ENCODE measurements around the gene CD4. TPM values are rescaled to one million over a fixed set of nuclear protein-coding genes. Genes with fewer than 3 reads are reported as not detected.
A peak's percentile ranks its signal among the peaks of the same experiment; 100 is the strongest.

Gene CD4
- total RNA-seq, 4 donors from 2014 or later, result 7.5 to 12.6 (median 8.9) TPM

- H3K27ac ChIP-seq, result no peak overlapping the region
- H3K27me3 ChIP-seq, result no peaks in the 10 kb centered on the region
- DNase-seq (ENCODE audit: low spot score in 2 of 2), result no peak
- H3K36me3 ChIP-seq, result peaks cover 0 to 67% (median 0%) of the 10 kb centered on the region in 3 donors
- H3K4me1 ChIP-seq, result peaks cover 0 to 8% (median 3%) of the 10 kb centered on the region in 4 donors
- TF ChIP-seq POLR2A (IDR thresholded peaks at IDR 0.05), result no peak
- no peak for TF ChIP-seq EP300 (IDR thresholded peaks at IDR 0.05)
- 93 to 98% methylated on average over 2 of the region's 2 CpGs for WGBS, 2 donors
- H3K9me3 ChIP-seq, result no peaks in the 10 kb centered on the region
- no peak overlapping the region for H3K4me3 ChIP-seq
Observed at GRCh38 chr12:6847676-6848075, 58.3 kb downstream of the CD4 start.

- WGBS, 2 donors, result 78 to 90% methylated on average over 2 of the region's 2 CpGs
- H3K4me3 ChIP-seq, result no peak overlapping the region
- H3K36me3 ChIP-seq, result peaks cover 0 to 49% (median 0%) of the 10 kb centered on the region in 3 donors
- no peaks in the 10 kb centered on the region for H3K9me3 ChIP-seq
- no peak overlapping the region for H3K27ac ChIP-seq
- no peak for DNase-seq (ENCODE audit: low spot score in 2 of 2)
- H3K27me3 ChIP-seq, result no peaks in the 10 kb centered on the region
- no peak for TF ChIP-seq EP300 (IDR thresholded peaks at IDR 0.05)
- no peak for TF ChIP-seq POLR2A (IDR thresholded peaks at IDR 0.05)
- TF ChIP-seq CTCF (IDR thresholded peaks at IDR 0.05), result no peak
- peaks cover 0 to 23% (median 14%) of the 10 kb centered on the region in 4 donors for H3K4me1 ChIP-seq
Observed at GRCh38 chr12:6849427-6849826, 60.1 kb downstream of the CD4 start.

- peaks cover 0 to 23% (median 14%) of the 10 kb centered on the region in 4 donors for H3K4me1 ChIP-seq
- 73% methylated on average over 7 to 10 of the region's 10 CpGs for WGBS, 2 donors
- no peak for TF ChIP-seq EP300 (IDR thresholded peaks at IDR 0.05)
- no peak for TF ChIP-seq CTCF (IDR thresholded peaks at IDR 0.05)
- no peak for TF ChIP-seq POLR2A (IDR thresholded peaks at IDR 0.05)
- H3K27me3 ChIP-seq, result no peaks in the 10 kb centered on the region
- no peaks in the 10 kb centered on the region for H3K9me3 ChIP-seq
- H3K27ac ChIP-seq, result no peak overlapping the region
- DNase-seq (ENCODE audit: low spot score in 2 of 2), result no peak
- no peak overlapping the region for H3K4me3 ChIP-seq
- peaks cover 0 to 47% (median 0%) of the 10 kb centered on the region in 3 donors for H3K36me3 ChIP-seq
Observed at GRCh38 chr12:6849976-6850560, 60.7 kb downstream of the CD4 start.

- 29 to 36% methylated on average over 16 of the region's 16 CpGs for WGBS, 2 donors
- Histone ChIP-seq H3K27me3 (no peaks in the 10 kb centered on the region), H3K27ac (peak overlapping the region in 3 of 4 donors; percentile 55 to 99 (median 94)), H3K4me3 (peak overlapping the region; percentile 62 to 84 (median 67)), H3K36me3 (peaks cover 0 to 45% (median 0%) of the 10 kb centered on the region in 3 donors), H3K9me3 (no peaks in the 10 kb centered on the region), H3K4me1 (peaks cover 0 to 23% (median 14%) of the 10 kb centered on the region in 4 donors)
- TF ChIP-seq CTCF (IDR thresholded peaks at IDR 0.05) (no peak), EP300 (IDR thresholded peaks at IDR 0.05) (no peak), POLR2A (IDR thresholded peaks at IDR 0.05) (no peak)
- DNase-seq (ENCODE audit: low spot score in 2 of 2), result no peak
Observed at GRCh38 chr12:6850796-6851152, 61.4 kb downstream of the CD4 start.

- WGBS, 2 donors, result 0 to 1% methylated on average over 34 of the region's 37 CpGs
- Histone ChIP-seq H3K4me3 (peak within 1 kb of the TSS; percentile 62 to 84 (median 67)), H3K36me3 (peaks cover 0 to 45% (median 3%) of the 10 kb centered on the region in 3 donors), H3K9me3 (no peaks in the 10 kb centered on the region), H3K27ac (peak within 1 kb of the TSS; percentile 86 to 99 (median 94)), H3K27me3 (no peaks in the 10 kb centered on the region), H3K4me1 (peaks cover 0 to 23% (median 14%) of the 10 kb centered on the region in 4 donors)
- peak; percentile 90 to 96 for DNase-seq (ENCODE audit: low spot score in 2 of 2)
- peak; percentile 28 to 73 for TF ChIP-seq POLR2A (IDR thresholded peaks at IDR 0.05)
- peak in 1 of 2 donors; percentile 85 for TF ChIP-seq EP300 (IDR thresholded peaks at IDR 0.05)
- no peak for TF ChIP-seq CTCF (IDR thresholded peaks at IDR 0.05)
Observed at GRCh38 chr12:6851153-6851920, 62.0 kb downstream of the CD4 start, which contains the start of gene CDCA3. CDCA3 (minus strand) TSS chr12:6851286; CDS start chr12:6850952, 334 bp downstream.
